Keratinocyte (primary cell): ENCODE measurements around the gene DAB1.

Experiments used
- EZH2 ChIP-seq: IDR thresholded peaks from one replicate; pipeline ENCODE4 v1.6.1; 2012; ENCODE audit warnings: inconsistent platforms, mild to moderate bottlenecking, low read length, moderate library complexity
- TF ChIP-seq, protein P1 (sequence below), 3 experiments: IDR thresholded peaks in 1 of 3; conservative IDR thresholded peaks in 1 of 3; optimal IDR thresholded peaks in 1 of 3; 2 replicates in 2 of 3; 3 replicates in 1 of 3; pipeline versions ENCODE3 to v1.5.1; 2011; ENCODE audit warnings: low read length in 3 of 3, mild to moderate bottlenecking in 3 of 3, moderate library complexity in 2 of 3, control low read depth in 1 of 3, inconsistent platforms in 1 of 3; ENCODE audit not compliant: insufficient read depth in 2 of 3; ENCODE audit errors: extremely low read depth in 1 of 3

DNA sequence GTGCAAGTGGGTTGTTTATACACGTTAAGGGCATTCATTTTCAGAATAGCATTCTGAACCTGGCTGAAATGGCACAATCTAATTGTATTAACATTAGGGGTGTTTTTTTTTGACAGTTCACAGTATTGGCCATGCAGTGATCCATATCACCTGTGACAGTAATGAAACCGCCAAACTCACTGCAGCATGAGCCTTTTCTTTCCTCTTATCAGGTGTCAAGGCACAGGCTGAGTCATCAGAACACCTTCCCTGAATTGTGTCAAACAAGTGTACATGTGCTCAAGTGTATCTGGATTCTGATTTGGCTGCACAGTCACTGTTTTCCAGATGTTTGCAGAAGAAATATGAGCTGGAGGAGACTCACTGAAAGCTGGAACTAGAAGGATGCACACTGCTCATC lies 410.3 kb downstream of the DAB1 start:
- TF ChIP-seq, protein P1, sequence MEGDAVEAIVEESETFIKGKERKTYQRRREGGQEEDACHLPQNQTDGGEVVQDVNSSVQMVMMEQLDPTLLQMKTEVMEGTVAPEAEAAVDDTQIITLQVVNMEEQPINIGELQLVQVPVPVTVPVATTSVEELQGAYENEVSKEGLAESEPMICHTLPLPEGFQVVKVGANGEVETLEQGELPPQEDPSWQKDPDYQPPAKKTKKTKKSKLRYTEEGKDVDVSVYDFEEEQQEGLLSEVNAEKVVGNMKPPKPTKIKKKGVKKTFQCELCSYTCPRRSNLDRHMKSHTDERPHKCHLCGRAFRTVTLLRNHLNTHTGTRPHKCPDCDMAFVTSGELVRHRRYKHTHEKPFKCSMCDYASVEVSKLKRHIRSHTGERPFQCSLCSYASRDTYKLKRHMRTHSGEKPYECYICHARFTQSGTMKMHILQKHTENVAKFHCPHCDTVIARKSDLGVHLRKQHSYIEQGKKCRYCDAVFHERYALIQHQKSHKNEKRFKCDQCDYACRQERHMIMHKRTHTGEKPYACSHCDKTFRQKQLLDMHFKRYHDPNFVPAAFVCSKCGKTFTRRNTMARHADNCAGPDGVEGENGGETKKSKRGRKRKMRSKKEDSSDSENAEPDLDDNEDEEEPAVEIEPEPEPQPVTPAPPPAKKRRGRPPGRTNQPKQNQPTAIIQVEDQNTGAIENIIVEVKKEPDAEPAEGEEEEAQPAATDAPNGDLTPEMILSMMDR (optimal IDR thresholded peaks at IDR 0.05 in 1 of 3, IDR thresholded peaks at IDR 0.05 in 1 of 3, conservative IDR thresholded peaks at IDR 0.05 in 1 of 3; ENCODE audit: extremely low read depth in 1 of 3, insufficient read depth in 2 of 3, low read length in 3 of 3): no peak
- TF ChIP-seq EZH2: no peak
